Measurements from ENCODE around the gene HPCAL1.

- TF ChIP-seq POLR2A (IDR thresholded peaks at IDR 0.05) = no peak
- TF ChIP-seq CTCF (IDR thresholded peaks at IDR 0.05) = no peak
These were observed 46.6 kb upstream of the HPCAL1 start for GRCh38 chr2:10256031-10256514.

Measured in right lobe of liver (tissue), 4 donors.